Thyroid gland (tissue), 4 donors: ENCODE measurements around the gene REXO1.

Source experiments
- CTCF ChIP-seq, 6 experiments: fragments of 200-600 bp in 3 of 6; fragments of 450-650 bp in 3 of 6; sonication (generic) in 3 of 6; IDR thresholded peaks; one replicate each; pipeline ENCODE4 v1.5.1; 2016 to 2019; ENCODE audit warnings: antibody characterized with exemption in 6 of 6, mild to moderate bottlenecking in 2 of 6, inconsistent platforms in 1 of 6, moderate library complexity in 1 of 6
- POLR2A ChIP-seq, 2 donors: fragments of 450-650 bp; IDR thresholded peaks; one replicate each; pipeline ENCODE4 v1.6.1; 2017; ENCODE audit warnings: antibody characterized with exemption in 2 of 2, mild to moderate bottlenecking in 2 of 2, moderate library complexity in 1 of 2

DNA sequence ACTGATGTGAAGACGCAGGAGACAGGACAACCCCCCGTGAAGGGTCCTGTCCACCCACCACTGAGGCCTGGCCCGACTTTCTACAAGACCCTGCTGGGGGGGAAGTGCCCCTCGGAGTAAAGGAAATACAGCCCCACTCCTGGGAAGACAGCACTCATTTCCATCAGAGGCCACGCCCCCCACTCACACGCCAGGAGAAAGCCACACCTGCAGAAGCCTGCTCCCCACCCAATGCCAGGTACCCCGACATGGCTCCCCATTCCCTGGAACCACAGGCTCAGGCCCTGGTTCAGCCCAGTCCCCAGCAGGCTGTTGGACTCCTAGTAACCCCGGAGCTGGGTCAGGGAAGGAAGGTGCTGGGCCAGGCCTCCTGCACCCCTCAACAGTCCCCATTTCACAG, 25.3 kb downstream of the REXO1 start:
- TF ChIP-seq CTCF (IDR thresholded peaks at IDR 0.05), result no peak
- no peak for TF ChIP-seq POLR2A (IDR thresholded peaks at IDR 0.05)
